ENCODE measurements around the gene NEUROD2. TPM values are rescaled to one million over a fixed set of nuclear protein-coding genes. Genes with fewer than 3 reads are reported as not detected.

The NEUROD2 gene
- polyA plus RNA-seq, 1 of the 3 experiments (the other 2 are of a cell fraction) = not detected

GRCh38 chr17:39602533-39603303, 5.0 kb downstream of the NEUROD2 start:
- CTCF ChIA-PET = interaction anchor here (1.3 to 17.5 kb wide), 3 partner anchors 19 to 55 kb away, joined by 3 to 285 read pairs (median 11); partner anchors contain the start of gene PPP1R1B

More at GRCh38 chr17:39602533-39603303, 5.0 kb downstream of the NEUROD2 start:
- H4K20me1 ChIP-seq (ENCODE audit: insufficient read depth) = peaks cover 16% of the 10 kb centered on the region; the same call in 1 of the 2 replicates
- no peak overlapping the region for H2AFZ ChIP-seq (ENCODE audit: low read depth)
- no peaks in the 10 kb centered on the region for H3K36me3 ChIP-seq (replicated peaks in 1 of 2; ENCODE audit: control insufficient read depth in 1 of 2, insufficient read depth in 2 of 2, low read length in 1 of 2)
- no peaks in the 10 kb centered on the region for H3K9me2 ChIP-seq
- DNase-seq = no peak
- H3K4me3 ChIP-seq (ENCODE audit: low read depth in 2 of 2, low read length in 1 of 2) = no peak overlapping the region
- no peak overlapping the region for H3K4me2 ChIP-seq
- H3K9ac ChIP-seq = no peak overlapping the region
- TF ChIP-seq JUND (IDR thresholded peaks at IDR 0.05) (no peak), TCF12 (IDR thresholded peaks at IDR 0.05) (no peak), USF1 (IDR thresholded peaks at IDR 0.05; ENCODE audit: borderline replicate concordance, low read depth) (no peak), POLR2AphosphoS5 (IDR thresholded peaks at IDR 0.05; ENCODE audit: low read depth, low read length) (no peak), RCOR1 (IDR thresholded peaks at IDR 0.05; ENCODE audit: low read length) (no peak), EZH2phosphoT487 (IDR thresholded peaks at IDR 0.05; ENCODE audit: borderline replicate concordance, low read depth) (no peak), MAX (IDR thresholded peaks at IDR 0.05; ENCODE audit: low read depth) (no peak), FOXM1 (IDR thresholded peaks at IDR 0.05; ENCODE audit: low read depth) (no peak), FOXJ3 (CRISPR knock-in tag; IDR thresholded peaks at IDR 0.05) (no peak), ZBTB33 (IDR thresholded peaks at IDR 0.05; ENCODE audit: borderline replicate concordance, low read depth) (no peak), RAD21 (IDR thresholded peaks at IDR 0.05; ENCODE audit: low read length) (no peak), IRF3 (IDR thresholded peaks at IDR 0.05; ENCODE audit: low read depth, low read length) (no peak), TAF1 (IDR thresholded peaks at IDR 0.05; ENCODE audit: borderline replicate concordance, low read depth, low read length) (no peak), YY1 (IDR thresholded peaks at IDR 0.05; ENCODE audit: low read depth) (no peak), GATA2 (CRISPR knock-in tag; IDR thresholded peaks at IDR 0.05) (no peak), GABPA (IDR thresholded peaks at IDR 0.05; ENCODE audit: low read depth) (no peak), NRF1 (IDR thresholded peaks at IDR 0.05; ENCODE audit: low read depth, low read length) (no peak)
- 55% methylated on average over 4 of the region's 4 CpGs for WGBS (ENCODE audit: low lambda C conversion rate)
- no peaks in the 10 kb centered on the region for H3K79me2 ChIP-seq (ENCODE audit: insufficient read depth)
- H3F3A ChIP-seq (replicated peaks; ENCODE audit: insufficient read depth) = no peaks in the 10 kb centered on the region
- no peaks in the 10 kb centered on the region for H3K9me3 ChIP-seq
- peaks cover 7 to 22% of the 10 kb centered on the region in 2 experiments for H3K4me1 ChIP-seq (ENCODE audit: control insufficient read depth in 1 of 2, insufficient read depth in 2 of 2, low read depth in 1 of 2, low read length in 1 of 2)
- H3K27me3 ChIP-seq (ENCODE audit: insufficient read depth) = peaks cover 99% of the 10 kb centered on the region
- H3K27ac ChIP-seq (ENCODE audit: low read depth in 2 of 2, low read length in 1 of 2) = no peak overlapping the region
- POLR2A ChIA-PET = no interaction called here
